ENCODE data around the gene PHKG1.
"Not testable (repeated sequence)": the region's sequence is repeated elsewhere in the genome, so short reads cannot be mapped to it uniquely, and the experiment has no call there.

Gene PHKG1

DNA sequence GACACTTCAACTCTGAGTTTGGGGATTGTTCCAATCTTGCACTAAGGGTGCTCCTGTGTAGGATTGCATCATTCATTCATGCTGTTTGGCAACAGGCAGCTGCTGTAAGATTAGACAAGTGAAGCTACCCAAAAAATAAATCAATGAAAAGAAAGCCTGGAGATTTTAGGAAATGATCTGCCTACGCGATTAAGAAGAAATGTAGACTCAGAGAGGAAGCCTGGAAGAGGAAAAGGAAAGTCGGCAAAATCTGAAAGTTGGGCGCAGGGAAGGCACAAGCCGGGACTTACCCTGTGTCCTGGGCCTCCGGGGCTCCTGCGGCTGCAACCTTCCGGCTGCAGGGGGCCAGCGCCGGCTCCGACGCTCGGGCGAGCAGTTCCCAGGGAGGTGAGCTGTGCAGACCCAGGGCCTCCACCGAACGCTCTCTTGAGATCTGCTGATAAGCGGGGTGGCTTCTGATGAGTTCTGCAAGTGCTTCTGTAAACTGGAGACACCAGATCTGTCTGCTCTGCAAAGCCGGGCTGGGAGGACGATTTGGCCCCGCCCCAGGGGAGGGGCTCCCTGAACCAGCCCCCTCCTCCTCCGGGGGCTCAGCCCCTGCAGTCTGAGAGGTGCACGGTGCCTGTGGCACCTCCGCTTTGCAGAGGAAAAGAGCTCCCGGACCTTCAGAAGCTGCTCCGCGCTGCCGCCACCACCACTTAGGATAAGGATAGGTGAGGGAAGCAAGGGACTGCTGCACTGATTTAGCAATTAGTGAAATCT, 58.9 kb downstream of the PHKG1 start:
- peak; percentile 64 for DNase-seq

DNA sequence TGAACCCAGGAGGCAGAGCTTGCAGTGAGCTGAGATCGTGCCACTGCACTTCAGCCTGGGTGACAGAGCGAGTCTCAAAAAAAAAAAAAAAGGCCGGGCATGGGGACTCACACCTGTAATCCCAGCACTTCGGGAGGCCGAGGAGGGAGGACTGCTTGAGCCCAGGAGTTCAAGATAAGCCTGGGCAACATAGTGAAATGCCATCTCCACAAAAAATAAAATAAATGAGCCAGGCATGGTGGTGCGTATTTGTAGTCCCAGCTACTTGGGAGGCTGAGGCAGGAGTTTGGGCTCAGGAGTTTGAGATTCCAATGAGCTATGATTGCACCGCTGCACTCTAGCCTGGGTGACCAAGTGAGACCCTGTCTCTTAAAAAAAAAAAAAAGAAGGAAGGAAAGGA, 60.2 kb downstream of the PHKG1 start:
- DNase-seq = not testable (repeated sequence)

- not testable (repeated sequence) for DNase-seq
These were observed 61.2 kb downstream of the PHKG1 start for GRCh38 chr7:56031556-56031955.

DNA sequence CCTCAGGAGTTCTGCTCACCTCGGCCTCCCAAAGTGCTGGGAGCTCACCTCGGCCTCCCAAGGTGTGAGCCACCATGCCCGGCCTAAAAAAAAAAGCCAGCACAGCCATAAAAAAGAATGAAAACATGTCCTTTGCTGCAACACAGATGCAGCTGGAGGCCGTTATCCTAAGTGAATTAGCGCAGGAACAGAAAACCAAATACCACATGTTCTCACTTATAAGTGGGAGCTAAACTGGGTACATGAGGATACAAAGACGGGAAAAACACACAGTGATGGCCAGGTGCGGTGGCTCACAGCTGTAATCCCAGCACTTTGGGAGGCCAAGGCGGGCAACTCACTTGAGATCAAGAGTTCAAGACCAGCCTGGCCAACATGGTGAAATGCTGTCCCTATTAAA, 62.4 kb downstream of the PHKG1 start:
- DNase-seq = no peak
